Esophagus muscularis mucosa (tissue), 4 donors: ENCODE data around the gene ATP5F1D. TPM values are rescaled to one million over a fixed set of nuclear protein-coding genes. Genes with fewer than 3 reads are reported as not detected.
A peak's percentile ranks its signal among the peaks of the same experiment; 100 is the strongest.

Source experiments
- DNase-seq: peaks from one replicate; pipeline ENCODE4 v3.0.0-alpha.2; 2017; ENCODE audit errors: extremely low spot score
- H3K27ac ChIP-seq, 4 donors: fragments of 200-600 bp; sonication (generic); replicated peaks in 1 of 4; 1 replicate in 3 of 4; 2 replicates in 1 of 4; pipeline ENCODE4 v1.5.1; 2016 to 2019; ENCODE audit warnings: mild to moderate bottlenecking in 1 of 4
- H3K27me3 ChIP-seq, 4 donors: fragments of 200-600 bp; sonication (generic); one replicate each; pipeline versions ENCODE4 v1.5.1 to v1.6.0; 2016 to 2019
- H3K36me3 ChIP-seq, 4 donors: fragments of 200-600 bp; sonication (generic); one replicate each; pipeline ENCODE4 v1.5.1; 2016 to 2019
- H3K4me1 ChIP-seq, 4 donors: fragments of 200-600 bp; sonication (generic); one replicate each; pipeline ENCODE4 v1.5.1; 2016 to 2019
- H3K4me3 ChIP-seq, 4 donors: fragments of 200-600 bp; sonication (generic); 1 replicate in 2 of 4; 2 replicates in 2 of 4; pipeline ENCODE4 v1.5.1; 2016 to 2019; ENCODE audit warnings: mild to moderate bottlenecking in 4 of 4, moderate library complexity in 1 of 4
- H3K9me3 ChIP-seq, 4 donors: fragments of 200-600 bp; sonication (generic); 1 replicate in 3 of 4; 2 replicates in 1 of 4; pipeline ENCODE4 v1.5.1; 2016 to 2019
- CTCF ChIP-seq, 3 experiments: fragments of 200-600 bp in 2 of 3; fragments of 450-650 bp in 1 of 3; sonication (generic) in 2 of 3; IDR thresholded peaks; one replicate each; pipeline ENCODE4 v1.5.1; 2017 to 2019; ENCODE audit warnings: antibody characterized with exemption in 3 of 3, mild to moderate bottlenecking in 2 of 3, moderate library complexity in 1 of 3
- EP300 ChIP-seq: sonication (generic); formaldehyde crosslinking; IDR thresholded peaks from one replicate; pipeline ENCODE4 v1.6.1; 2017; ENCODE audit warnings: antibody characterized with exemption
- POLR2A ChIP-seq: fragments of 450-650 bp; IDR thresholded peaks from one replicate; pipeline ENCODE4 v1.6.1; 2017; ENCODE audit warnings: antibody characterized with exemption, moderate library complexity, mild to moderate bottlenecking, low read depth
- POLR2AphosphoS5 ChIP-seq, 2 donors: sonication (generic); formaldehyde crosslinking; IDR thresholded peaks; one replicate each; pipeline ENCODE4 v1.6.1; 2017; ENCODE audit warnings: antibody characterized with exemption in 2 of 2
- WGBS: methylation state at CpG from one replicate; pipeline ENCODE4 v1.1.5; 2018; 5-methylcytosine and 5-hydroxymethylcytosine counted together
- intact Hi-C: fragments of 100-400 bp; cut with DNase I; formaldehyde crosslinking; loops from one replicate; pipeline ENCODE4 v1.15.1; 2023
- total RNA-seq, 4 donors: library from RNA; depleted of rRNA; stranded (reverse); fragments of >200 nt; gene quantifications; one replicate each; pipeline versions ENCODE4 v1.1.0 to v1.2.1, GENCODE V29; 2016

Gene ATP5F1D
- total RNA-seq, 4 donors from 2014 or later = 77.5 to 140 (median 109) TPM

GRCh38 chr19:1217366-1217765 lies 24.2 kb upstream of the ATP5F1D start:
- Histone ChIP-seq H3K36me3 (peaks cover 0 to 39% (median 32%) of the 10 kb centered on the region in 4 donors), H3K4me1 (peaks cover 82 to 92% (median 88%) of the 10 kb centered on the region in 4 donors), H3K27me3 (no peaks in the 10 kb centered on the region), H3K27ac (peak overlapping the region; percentile 80 to 85 (median 82)), H3K4me3 (no peak overlapping the region), H3K9me3 (no peaks in the 10 kb centered on the region)
- TF ChIP-seq CTCF (IDR thresholded peaks at IDR 0.05) (no peak), POLR2AphosphoS5 (IDR thresholded peaks at IDR 0.05) (no peak), POLR2A (no peak), EP300 (no peak)
- intact Hi-C loops = no loop called here
- no peak for DNase-seq
- 78% methylated on average over 15 of the region's 15 CpGs for whole genome bisulfite sequencing

- WGBS = 88% methylated on average over 19 of the region's 37 CpGs
- H3K4me1 ChIP-seq = peaks cover 78 to 91% (median 85%) of the 10 kb centered on the region in 4 donors
- H3K9me3 ChIP-seq = no peaks in the 10 kb centered on the region
- DNase-seq = no peak
- no peak overlapping the region for H3K4me3 ChIP-seq
- H3K36me3 ChIP-seq = peaks cover 10 to 44% (median 43%) of the 10 kb centered on the region in 4 donors
- intact Hi-C loops = no loop called here
- TF ChIP-seq EP300 = no peak
- TF ChIP-seq CTCF (IDR thresholded peaks at IDR 0.05) = no peak
- TF ChIP-seq POLR2AphosphoS5 (IDR thresholded peaks at IDR 0.05) = no peak
- TF ChIP-seq POLR2A = no peak
- H3K27ac ChIP-seq = peak overlapping the region; percentile 80 to 85 (median 82)
- no peaks in the 10 kb centered on the region for H3K27me3 ChIP-seq
Observed at GRCh38 chr19:1218751-1219567, 22.6 kb upstream of the ATP5F1D start.

DNA sequence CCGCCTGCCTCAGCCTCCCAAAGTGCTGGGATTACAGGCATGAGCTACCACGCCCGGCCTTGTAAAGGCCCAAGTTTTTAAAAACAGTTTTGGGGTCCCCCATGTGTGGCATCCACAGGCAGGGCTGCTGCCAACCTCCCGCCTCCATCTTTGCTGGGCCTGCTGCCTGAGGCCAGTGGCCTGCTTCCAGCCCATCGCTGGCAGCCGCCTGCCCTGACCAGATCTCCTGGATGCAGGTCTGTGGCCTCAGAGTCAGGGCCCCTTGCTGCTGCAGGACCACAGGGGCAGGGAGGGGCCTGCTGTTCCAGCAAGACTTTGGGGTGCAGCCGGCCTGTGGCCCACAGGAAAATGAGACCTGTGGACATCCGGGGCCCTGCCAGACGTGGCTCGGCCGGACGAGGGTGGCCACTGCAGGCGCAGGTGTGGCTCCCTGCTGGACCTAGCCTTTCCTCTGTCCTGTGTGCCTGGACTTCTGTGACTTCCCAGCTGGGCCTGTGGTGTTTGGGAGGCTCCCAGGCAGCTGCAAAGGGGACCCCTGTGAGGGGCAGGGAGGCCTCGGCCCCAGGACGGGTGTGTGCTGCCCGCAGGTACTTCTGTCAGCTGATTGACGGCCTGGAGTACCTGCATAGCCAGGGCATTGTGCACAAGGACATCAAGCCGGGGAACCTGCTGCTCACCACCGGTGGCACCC lies 21.6 kb upstream of the ATP5F1D start:
- 89% methylated on average over 14 of the region's 19 CpGs for WGBS
- intact Hi-C loops = no loop called here
- Histone ChIP-seq H3K36me3 (peaks cover 10 to 54% (median 52%) of the 10 kb centered on the region in 4 donors), H3K4me1 (peaks cover 68 to 81% (median 76%) of the 10 kb centered on the region in 4 donors), H3K4me3 (no peak overlapping the region), H3K9me3 (no peaks in the 10 kb centered on the region), H3K27ac (peak overlapping the region in 2 of 4 donors; percentile 8 to 34), H3K27me3 (no peaks in the 10 kb centered on the region)
- TF ChIP-seq POLR2A = no peak
- TF ChIP-seq EP300 = no peak
- DNase-seq = no peak

DNA sequence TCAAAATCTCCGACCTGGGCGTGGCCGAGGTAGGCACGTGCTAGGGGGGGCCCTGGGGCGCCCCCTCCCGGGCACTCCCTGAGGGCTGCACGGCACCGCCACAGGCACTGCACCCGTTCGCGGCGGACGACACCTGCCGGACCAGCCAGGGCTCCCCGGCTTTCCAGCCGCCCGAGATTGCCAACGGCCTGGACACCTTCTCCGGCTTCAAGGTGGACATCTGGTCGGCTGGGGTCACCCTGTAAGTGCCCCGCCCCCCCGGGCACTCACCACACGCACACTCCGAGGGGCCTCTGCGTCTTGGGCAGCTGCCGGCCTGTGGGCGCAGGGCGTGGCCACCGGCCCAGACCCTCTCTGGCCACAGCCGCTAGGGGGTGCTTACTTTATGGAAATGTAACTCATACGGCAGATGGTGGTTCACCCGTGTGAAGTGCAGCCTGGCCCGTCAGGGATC lies 21.0 kb upstream of the ATP5F1D start:
- WGBS = no CpG with 5 or more reads among the region's 33 CpGs
- H3K9me3 ChIP-seq = no peaks in the 10 kb centered on the region
- intact Hi-C loops = no loop called here
- H3K4me1 ChIP-seq = peaks cover 62 to 75% (median 70%) of the 10 kb centered on the region in 4 donors
- no peak for DNase-seq
- peaks cover 10 to 60% (median 58%) of the 10 kb centered on the region in 4 donors for H3K36me3 ChIP-seq
- TF ChIP-seq CTCF (IDR thresholded peaks at IDR 0.05) (no peak), POLR2AphosphoS5 (IDR thresholded peaks at IDR 0.05) (no peak), POLR2A (no peak), EP300 (no peak)
- no peak overlapping the region for H3K4me3 ChIP-seq
- H3K27ac ChIP-seq = peak overlapping the region in 1 of 4 donors; percentile 34
- H3K27me3 ChIP-seq = no peaks in the 10 kb centered on the region
